ENCODE results near the gene LMX1A.

GRCh38 chr1:165328136-165328535 lies 28.4 kb downstream of the LMX1A start:
- no peak for TF ChIP-seq CTCF (IDR thresholded peaks at IDR 0.05)
- no peak for TF ChIP-seq POLR2A (IDR thresholded peaks at IDR 0.05)
- TF ChIP-seq POLR2AphosphoS5 (IDR thresholded peaks at IDR 0.05; ENCODE audit: insufficient read depth in 1 of 2, low read depth in 1 of 2) = no peak
